Smooth muscle cell (in vitro differentiated cells): ENCODE data around the gene LCLAT1. TPM values are rescaled to one million over a fixed set of nuclear protein-coding genes. Genes with fewer than 3 reads are reported as not detected.

Experiments used
- DNase-seq: peaks from one replicate; lab custom pipeline; 2025; ENCODE audit not compliant: unreplicated experiment; lab: John Stamatoyannopoulos, UW
- H2AFZ ChIP-seq: fragments of 200-600 bp; sonication (generic); 2 replicates; pipeline ENCODE4 v1.6.0; 2016; ENCODE audit warnings: antibody characterized with exemption, low read depth, mild to moderate bottlenecking
- H3F3A ChIP-seq: fragments of 200-600 bp; sonication (generic); 2 replicates; pipeline ENCODE4 v1.6.0; 2017; ENCODE audit warnings: antibody characterized with exemption, low read depth
- H3K27ac ChIP-seq: fragments of 200-600 bp; sonication (generic); 2 replicates; pipeline ENCODE4 v1.5.1; 2016; ENCODE audit warnings: low read depth, mild to moderate bottlenecking
- H3K27me3 ChIP-seq: fragments of 200-600 bp; sonication (generic); 2 replicates; pipeline ENCODE4 v1.6.1; 2016; ENCODE audit warnings: low read depth, mild to moderate bottlenecking
- H3K36me3 ChIP-seq: fragments of 200-600 bp; sonication (generic); 2 replicates; pipeline ENCODE4 v1.5.1; 2016; ENCODE audit warnings: low read depth
- H3K4me1 ChIP-seq: fragments of 200-600 bp; sonication (generic); 2 replicates; pipeline ENCODE4 v1.5.1; 2016; ENCODE audit warnings: low read depth
- H3K4me2 ChIP-seq: fragments of 200-600 bp; sonication (generic); 2 replicates; pipeline ENCODE4 v1.6.0; 2016; ENCODE audit warnings: mild to moderate bottlenecking
- H3K4me3 ChIP-seq: fragments of 200-600 bp; sonication (generic); 2 replicates; pipeline ENCODE4 v1.5.1; 2016; ENCODE audit warnings: mild to moderate bottlenecking
- H3K79me2 ChIP-seq: fragments of 200-600 bp; sonication (generic); 2 replicates; pipeline ENCODE4 v1.6.0; 2016; ENCODE audit warnings: low read depth, mild to moderate bottlenecking
- H3K9ac ChIP-seq: fragments of 200-600 bp; sonication (generic); 2 replicates; pipeline ENCODE4 v1.6.0; 2016; ENCODE audit warnings: low read depth
- H3K9me3 ChIP-seq: fragments of 200-600 bp; sonication (generic); replicated peaks from 2 replicates; pipeline ENCODE4 v1.5.1; 2016; ENCODE audit warnings: low read depth
- H4K20me1 ChIP-seq: fragments of 200-600 bp; sonication (generic); 2 replicates; pipeline ENCODE4 v1.6.0; 2016; ENCODE audit warnings: low read depth
- WGBS: methylation state at CpG from one replicate; pipeline ENCODE4 v1.1.7; 2016; ENCODE audit warnings: low lambda C conversion rate; 5-methylcytosine and 5-hydroxymethylcytosine counted together
- polyA plus RNA-seq: library from polyadenylated mRNA; unstranded; fragments of >200 nt; fragmentation: Nextera tagmentation; extraction: Ambion mirVana; gene quantifications from 2 replicates; pipeline ENCODE4 v1.2.1, GENCODE V29; 2016
- total RNA-seq: library from RNA; depleted of rRNA; stranded (reverse); fragments of >200 nt; gene quantifications from 2 replicates; pipeline ENCODE4 v1.2.3, GENCODE V29; 2014
- TF ChIP-seq, protein P1 (sequence below): fragments of 200-600 bp; sonication (generic); IDR thresholded peaks from 2 replicates; pipeline ENCODE4 v1.5.1; 2017; ENCODE audit warnings: borderline replicate concordance, mild to moderate bottlenecking, antibody characterized with exemption; ENCODE audit not compliant: insufficient read depth, poor library complexity, severe bottlenecking

Gene LCLAT1
- total and polyA plus RNA-seq, 2 experiments from 2014 or later = 2.6 to 11.7 TPM

DNA sequence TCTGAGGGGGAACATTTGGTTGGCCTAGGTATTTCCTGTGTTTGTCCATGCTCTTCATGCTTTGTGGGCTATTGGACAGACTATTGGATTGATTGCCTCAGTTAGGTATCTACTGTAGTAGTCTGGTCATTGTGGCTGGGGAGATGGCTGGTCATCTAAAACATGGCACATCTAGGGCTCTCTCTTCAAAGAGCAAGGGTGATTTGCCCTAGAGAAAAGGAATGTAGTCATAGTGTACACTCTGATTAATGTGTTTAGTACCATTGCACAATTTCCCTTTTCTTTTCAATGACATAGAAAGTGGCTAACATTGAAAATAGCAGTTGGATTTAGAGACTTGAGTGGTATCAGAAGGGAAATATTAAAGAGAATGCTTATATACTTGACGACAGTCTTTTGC lies 114.3 kb downstream of the LCLAT1 start:
- no peak for DNase-seq
- 97% methylated on average over 1 of the region's 1 CpG for WGBS

GRCh38 chr2:30565851-30566358 lies 118.9 kb downstream of the LCLAT1 start:
- WGBS = 36% methylated on average over 5 of the region's 5 CpGs
- H4K20me1 ChIP-seq = no peaks in the 10 kb centered on the region
- peak overlapping the region; percentile 59 for H3K27ac ChIP-seq
- H3K27me3 ChIP-seq = no peaks in the 10 kb centered on the region
- TF ChIP-seq, protein P1, sequence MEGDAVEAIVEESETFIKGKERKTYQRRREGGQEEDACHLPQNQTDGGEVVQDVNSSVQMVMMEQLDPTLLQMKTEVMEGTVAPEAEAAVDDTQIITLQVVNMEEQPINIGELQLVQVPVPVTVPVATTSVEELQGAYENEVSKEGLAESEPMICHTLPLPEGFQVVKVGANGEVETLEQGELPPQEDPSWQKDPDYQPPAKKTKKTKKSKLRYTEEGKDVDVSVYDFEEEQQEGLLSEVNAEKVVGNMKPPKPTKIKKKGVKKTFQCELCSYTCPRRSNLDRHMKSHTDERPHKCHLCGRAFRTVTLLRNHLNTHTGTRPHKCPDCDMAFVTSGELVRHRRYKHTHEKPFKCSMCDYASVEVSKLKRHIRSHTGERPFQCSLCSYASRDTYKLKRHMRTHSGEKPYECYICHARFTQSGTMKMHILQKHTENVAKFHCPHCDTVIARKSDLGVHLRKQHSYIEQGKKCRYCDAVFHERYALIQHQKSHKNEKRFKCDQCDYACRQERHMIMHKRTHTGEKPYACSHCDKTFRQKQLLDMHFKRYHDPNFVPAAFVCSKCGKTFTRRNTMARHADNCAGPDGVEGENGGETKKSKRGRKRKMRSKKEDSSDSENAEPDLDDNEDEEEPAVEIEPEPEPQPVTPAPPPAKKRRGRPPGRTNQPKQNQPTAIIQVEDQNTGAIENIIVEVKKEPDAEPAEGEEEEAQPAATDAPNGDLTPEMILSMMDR = no peak
- no peaks in the 10 kb centered on the region for H3K36me3 ChIP-seq
- no peak for DNase-seq
- no peak overlapping the region for H3K4me3 ChIP-seq
- H3K9ac ChIP-seq = no peak overlapping the region
- H3K9me3 ChIP-seq = no peaks in the 10 kb centered on the region
- H3K4me1 ChIP-seq = no peaks in the 10 kb centered on the region
- no peaks in the 10 kb centered on the region for H3K79me2 ChIP-seq
- H3F3A ChIP-seq = peaks cover 5% of the 10 kb centered on the region
- peak overlapping the region; percentile 13 for H3K4me2 ChIP-seq
- no peak overlapping the region for H2AFZ ChIP-seq

More for the DNA sequence above, 114.3 kb downstream of the LCLAT1 start:
- Histone ChIP-seq H3K9ac (no peak overlapping the region), H3K27ac (no peak overlapping the region), H3F3A (no peaks in the 10 kb centered on the region), H3K36me3 (no peaks in the 10 kb centered on the region), H3K4me1 (no peaks in the 10 kb centered on the region), H3K9me3 (no peaks in the 10 kb centered on the region), H2AFZ (no peak overlapping the region), H3K27me3 (no peaks in the 10 kb centered on the region), H4K20me1 (no peaks in the 10 kb centered on the region), H3K4me2 (no peak overlapping the region), H3K79me2 (no peaks in the 10 kb centered on the region), H3K4me3 (no peak overlapping the region)
- TF ChIP-seq, protein P1 = no peak

GRCh38 chr2:30566631-30567030 lies 119.6 kb downstream of the LCLAT1 start:
- 89% methylated on average over 4 of the region's 4 CpGs for WGBS
- H3K4me2 ChIP-seq = peak overlapping the region; percentile 13

More at GRCh38 chr2:30566631-30567030, 119.6 kb downstream of the LCLAT1 start:
- Histone ChIP-seq H4K20me1 (no peaks in the 10 kb centered on the region), H3K4me1 (no peaks in the 10 kb centered on the region), H2AFZ (no peak overlapping the region), H3K9ac (no peak overlapping the region), H3K27me3 (no peaks in the 10 kb centered on the region), H3K79me2 (no peaks in the 10 kb centered on the region), H3K9me3 (no peaks in the 10 kb centered on the region), H3F3A (peaks cover 5% of the 10 kb centered on the region), H3K36me3 (no peaks in the 10 kb centered on the region), H3K4me3 (no peak overlapping the region), H3K27ac (peak overlapping the region; percentile 59)
- no peak for DNase-seq
- TF ChIP-seq, protein P1 = no peak
